ENCODE results near the gene GARIN5A. TPM values are rescaled to one million over a fixed set of nuclear protein-coding genes. Genes with fewer than 3 reads are reported as not detected.

The GARIN5A gene
- total and polyA plus RNA-seq, 8 donors, result 0.55 to 3.1 (median 1.4) TPM; not detected in 2

DNA sequence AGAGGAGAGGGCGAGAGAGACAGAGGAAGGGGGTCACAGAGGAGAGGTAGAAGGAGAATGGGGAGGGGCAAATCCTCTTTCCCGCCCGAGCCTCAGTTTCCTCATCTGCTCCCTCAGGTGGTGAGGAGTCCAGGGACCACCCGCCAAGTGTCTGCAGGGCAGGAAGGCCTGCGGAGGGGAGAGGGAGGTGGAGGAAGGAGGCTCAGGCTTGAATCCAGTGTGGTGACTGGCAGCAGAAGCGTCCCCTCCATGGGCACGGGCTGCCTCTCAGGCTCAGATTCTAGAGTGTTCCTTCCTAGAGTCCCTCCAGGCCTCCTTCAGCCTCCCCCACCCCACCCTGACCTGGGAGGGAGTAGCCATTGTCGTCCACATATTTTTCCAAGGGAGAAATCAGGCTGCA, 16.5 kb upstream of the GARIN5A start:
- H3K36me3 ChIP-seq, result peaks cover 0 to 8% (median 2%) of the 10 kb centered on the region in 4 donors
- H3K4me3 ChIP-seq, result no peak overlapping the region
- H3K9me3 ChIP-seq, result peaks cover 0 to 4% (median 0%) of the 10 kb centered on the region in 4 donors
- H3K27ac ChIP-seq, result no peak overlapping the region
- intact Hi-C loops (cut with DNase I; ENCODE audit: low total_unique reads), result no loop called here
- 52 to 71% (median 66%) methylated on average over 7 to 8 of the region's 8 CpGs for WGBS, 5 donors
- peaks cover 0 to 4% (median 0%) of the 10 kb centered on the region in 4 donors for H3K4me1 ChIP-seq
- no peak for DNase-seq
- H3K27me3 ChIP-seq, result peaks cover 0 to 34% (median 5%) of the 10 kb centered on the region in 3 donors
- TF ChIP-seq POLR2AphosphoS5 (IDR thresholded peaks at IDR 0.05) (no peak), POLR2A (IDR thresholded peaks at IDR 0.05) (no peak), EP300 (IDR thresholded peaks at IDR 0.05) (no peak)
- TF ChIP-seq, protein P1, sequence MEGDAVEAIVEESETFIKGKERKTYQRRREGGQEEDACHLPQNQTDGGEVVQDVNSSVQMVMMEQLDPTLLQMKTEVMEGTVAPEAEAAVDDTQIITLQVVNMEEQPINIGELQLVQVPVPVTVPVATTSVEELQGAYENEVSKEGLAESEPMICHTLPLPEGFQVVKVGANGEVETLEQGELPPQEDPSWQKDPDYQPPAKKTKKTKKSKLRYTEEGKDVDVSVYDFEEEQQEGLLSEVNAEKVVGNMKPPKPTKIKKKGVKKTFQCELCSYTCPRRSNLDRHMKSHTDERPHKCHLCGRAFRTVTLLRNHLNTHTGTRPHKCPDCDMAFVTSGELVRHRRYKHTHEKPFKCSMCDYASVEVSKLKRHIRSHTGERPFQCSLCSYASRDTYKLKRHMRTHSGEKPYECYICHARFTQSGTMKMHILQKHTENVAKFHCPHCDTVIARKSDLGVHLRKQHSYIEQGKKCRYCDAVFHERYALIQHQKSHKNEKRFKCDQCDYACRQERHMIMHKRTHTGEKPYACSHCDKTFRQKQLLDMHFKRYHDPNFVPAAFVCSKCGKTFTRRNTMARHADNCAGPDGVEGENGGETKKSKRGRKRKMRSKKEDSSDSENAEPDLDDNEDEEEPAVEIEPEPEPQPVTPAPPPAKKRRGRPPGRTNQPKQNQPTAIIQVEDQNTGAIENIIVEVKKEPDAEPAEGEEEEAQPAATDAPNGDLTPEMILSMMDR (IDR thresholded peaks at IDR 0.05), result no peak

DNA sequence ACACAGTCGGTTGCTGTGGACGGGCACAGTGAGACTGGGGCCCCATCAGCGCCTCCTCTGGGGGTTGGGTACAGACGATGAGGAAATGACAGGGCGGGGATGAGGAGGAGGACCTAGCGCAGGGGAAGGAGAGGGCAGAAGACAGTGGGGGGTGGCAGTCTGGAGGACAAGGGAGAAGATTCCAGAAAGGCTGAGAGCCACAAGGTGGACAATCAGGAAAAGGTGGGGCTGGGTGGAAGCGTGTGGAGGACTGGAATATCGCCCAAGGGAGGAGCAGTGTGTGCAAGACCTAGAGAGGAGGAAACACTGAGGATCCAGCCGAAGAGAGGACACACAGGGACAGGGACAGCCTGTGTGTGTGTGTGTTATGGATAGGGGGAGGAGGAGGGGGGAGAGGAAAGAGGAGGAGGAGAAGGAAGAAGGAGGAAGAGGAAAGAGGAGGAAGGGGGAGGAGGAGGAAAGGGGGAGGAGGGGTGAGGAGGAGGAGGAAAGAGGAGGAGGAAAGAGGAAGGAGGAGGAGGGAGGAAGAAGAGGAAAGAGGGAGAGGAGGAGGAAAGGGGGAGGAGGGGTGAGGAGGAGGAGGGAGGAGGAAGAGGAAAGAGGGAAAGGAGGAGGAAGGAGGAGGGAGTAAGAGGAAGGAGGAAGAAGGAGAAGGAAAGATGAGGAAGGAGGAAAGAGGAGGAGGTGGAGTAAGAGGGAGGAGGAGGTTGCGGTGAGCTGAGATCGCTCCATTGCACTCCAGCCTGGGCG, 15.8 kb upstream of the GARIN5A start:
- Histone ChIP-seq H3K4me1 (peaks cover 0 to 4% (median under 1%) of the 10 kb centered on the region in 4 donors), H3K9me3 (peaks cover 0 to 4% (median 0%) of the 10 kb centered on the region in 4 donors), H3K27me3 (peaks cover 0 to 41% (median 7%) of the 10 kb centered on the region in 3 donors), H3K36me3 (peaks cover 0 to 8% (median 2%) of the 10 kb centered on the region in 4 donors), H3K4me3 (no peak overlapping the region), H3K27ac (no peak overlapping the region)
- peak in 1 of 2 donors; percentile 41 for DNase-seq
- TF ChIP-seq POLR2A (IDR thresholded peaks at IDR 0.05) (no peak), EP300 (IDR thresholded peaks at IDR 0.05) (no peak), POLR2AphosphoS5 (IDR thresholded peaks at IDR 0.05) (no peak)
- TF ChIP-seq, protein P1 (IDR thresholded peaks at IDR 0.05), result no peak
- 3 to 26% (median 6%) methylated on average over 9 to 12 of the region's 12 CpGs for WGBS, 5 donors
- intact Hi-C loops (cut with DNase I; ENCODE audit: low total_unique reads), result no loop called here

DNA sequence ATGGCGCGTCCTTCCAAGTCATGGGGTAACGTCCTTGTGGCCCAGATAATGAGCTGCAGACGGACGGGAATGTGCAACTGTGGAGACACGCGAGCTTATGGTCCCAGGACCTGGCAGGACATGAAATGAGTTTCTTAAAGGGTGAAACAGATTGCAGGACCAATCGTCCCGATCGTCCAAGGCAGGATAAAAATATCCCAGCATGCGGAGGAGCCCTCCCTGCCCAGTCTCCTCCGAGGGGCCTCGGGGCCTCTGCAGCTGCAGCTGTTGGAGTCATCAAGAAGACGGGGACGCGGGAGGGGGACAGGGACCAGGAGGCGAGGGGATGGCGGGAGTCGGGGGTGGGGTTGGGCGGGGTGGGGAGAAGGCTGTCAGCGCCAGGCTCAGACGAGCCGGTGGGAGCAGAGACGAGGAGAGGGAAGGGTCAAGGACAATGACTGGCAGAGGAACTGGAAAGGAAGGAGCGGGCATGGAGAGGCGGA, 14.4 kb upstream of the GARIN5A start:
- intact Hi-C loops (cut with DNase I; ENCODE audit: low total_unique reads), result no loop called here
- DNase-seq, result peak in 1 of 2 donors; percentile 39
- Histone ChIP-seq H3K4me1 (peaks cover 0 to 5% (median 0%) of the 10 kb centered on the region in 4 donors), H3K36me3 (peaks cover 0 to 8% (median 2%) of the 10 kb centered on the region in 4 donors), H3K4me3 (no peak overlapping the region), H3K9me3 (peaks cover 0 to 4% (median 0%) of the 10 kb centered on the region in 4 donors), H3K27ac (no peak overlapping the region), H3K27me3 (peaks cover 0 to 50% (median 11%) of the 10 kb centered on the region in 3 donors)
- TF ChIP-seq EP300 (IDR thresholded peaks at IDR 0.05) (no peak), POLR2AphosphoS5 (IDR thresholded peaks at IDR 0.05) (no peak)
- 31 to 58% (median 50%) methylated on average over 22 to 26 of the region's 26 CpGs for WGBS, 5 donors

DNA sequence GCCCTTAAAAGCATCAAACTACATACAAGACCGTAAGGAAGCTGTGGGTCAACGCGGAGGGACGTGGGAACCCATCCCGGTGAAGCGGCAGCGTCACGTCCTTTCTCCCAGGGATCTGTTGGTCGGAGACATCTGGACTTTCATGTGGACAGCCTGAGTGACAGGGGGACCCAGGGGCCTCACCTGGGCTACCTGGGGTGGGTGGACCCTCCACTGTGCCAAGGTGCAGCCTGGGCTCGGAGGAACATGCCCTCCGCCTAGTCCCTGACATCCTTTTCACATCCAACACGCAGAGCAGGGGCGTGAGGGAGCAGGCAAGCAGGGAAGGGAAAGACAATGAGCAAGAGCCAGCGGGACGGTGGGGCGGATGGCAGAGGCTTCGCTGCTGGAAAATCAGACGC, 13.8 kb upstream of the GARIN5A start:
- TF ChIP-seq POLR2AphosphoS5 (IDR thresholded peaks at IDR 0.05) (no peak), POLR2A (IDR thresholded peaks at IDR 0.05) (no peak), EP300 (IDR thresholded peaks at IDR 0.05) (no peak)
- TF ChIP-seq, protein P1 (IDR thresholded peaks at IDR 0.05), result no peak
- intact Hi-C loops (cut with DNase I; ENCODE audit: low total_unique reads), result no loop called here
- H3K4me3 ChIP-seq, result no peak overlapping the region
- no peak for DNase-seq
- H3K27ac ChIP-seq, result no peak overlapping the region
- peaks cover 0 to 50% (median 11%) of the 10 kb centered on the region in 3 donors for H3K27me3 ChIP-seq
- peaks cover 0 to 4% (median 0%) of the 10 kb centered on the region in 4 donors for H3K9me3 ChIP-seq
- peaks cover 0 to 5% (median 0%) of the 10 kb centered on the region in 4 donors for H3K4me1 ChIP-seq
- H3K36me3 ChIP-seq, result peaks cover 0 to 8% (median 2%) of the 10 kb centered on the region in 4 donors
- 91 to 96% (median 93%) methylated on average over 18 of the region's 18 CpGs for WGBS, 5 donors
